GM18499 (cell line): ENCODE results near the gene GADD45GIP1.
"Not testable (repeated sequence)": the region's sequence is repeated elsewhere in the genome, so short reads cannot be mapped to it uniquely, and the experiment has no call there.

Experiments used
- ATAC-seq: cut with Tn5 transposase; IDR thresholded peaks from one replicate; pipeline ENCODE4 v1.9.1; 2021; ENCODE audit warnings: moderate number of reproducible peaks; ENCODE audit not compliant: insufficient read depth, unreplicated experiment

Gene GADD45GIP1

GRCh38 chr19:12990853-12991252, 33.8 kb upstream of the GADD45GIP1 start:
- no peak for ATAC-seq

GRCh38 chr19:12990431-12990830, 33.4 kb upstream of the GADD45GIP1 start:
- ATAC-seq: no peak

GRCh38 chr19:12987781-12988180, 30.8 kb upstream of the GADD45GIP1 start:
- ATAC-seq: no peak

GRCh38 chr19:12987190-12987589, 30.2 kb upstream of the GADD45GIP1 start:
- ATAC-seq: no peak

- no peak for ATAC-seq
Observed at GRCh38 chr19:12986726-12987125, 29.7 kb upstream of the GADD45GIP1 start.

- no peak for ATAC-seq
Observed at GRCh38 chr19:12985049-12985776, 28.2 kb upstream of the GADD45GIP1 start.

- no peak for ATAC-seq
Observed at GRCh38 chr19:12984683-12985048, 27.6 kb upstream of the GADD45GIP1 start.

GRCh38 chr19:12984143-12984627, 27.2 kb upstream of the GADD45GIP1 start:
- no peak for ATAC-seq

- ATAC-seq: no peak
Observed at GRCh38 chr19:12983542-12984142, 26.6 kb upstream of the GADD45GIP1 start.

GRCh38 chr19:12983091-12983490, 26.1 kb upstream of the GADD45GIP1 start:
- no peak for ATAC-seq

- ATAC-seq: no peak
Observed at GRCh38 chr19:12982648-12983047, 25.6 kb upstream of the GADD45GIP1 start.

- no peak for ATAC-seq
Observed at GRCh38 chr19:12979974-12980373, 23.0 kb upstream of the GADD45GIP1 start.

- ATAC-seq: not testable (repeated sequence)
Observed at GRCh38 chr19:12976109-12976508, 19.1 kb upstream of the GADD45GIP1 start.

GRCh38 chr19:12975221-12975741, 18.3 kb upstream of the GADD45GIP1 start:
- no peak for ATAC-seq

GRCh38 chr19:12974301-12975220, 17.5 kb upstream of the GADD45GIP1 start:
- ATAC-seq: no peak

- no peak for ATAC-seq
Observed at GRCh38 chr19:12973236-12973635, 16.2 kb upstream of the GADD45GIP1 start.

GRCh38 chr19:12970070-12970820, 13.2 kb upstream of the GADD45GIP1 start:
- no peak for ATAC-seq

- ATAC-seq: no peak
Observed at GRCh38 chr19:12969292-12969988, 12.4 kb upstream of the GADD45GIP1 start, which contains the start of gene DAND5. DAND5 (plus strand) TSS chr19:12969576; CDS start chr19:12969661, 85 bp downstream.

GRCh38 chr19:12967907-12968306, 10.9 kb upstream of the GADD45GIP1 start:
- ATAC-seq: no peak
